HG02571 (cell line): ENCODE measurements around the gene WDR5.
A peak's percentile ranks its signal among the peaks of the same experiment; 100 is the strongest.

ENCODE experiments used
- ATAC-seq: cut with Tn5 transposase; IDR thresholded peaks from one replicate; pipeline ENCODE4 v1.9.1; 2021; ENCODE audit warnings: mild to moderate bottlenecking, moderate library complexity; ENCODE audit not compliant: unreplicated experiment

Gene WDR5

DNA sequence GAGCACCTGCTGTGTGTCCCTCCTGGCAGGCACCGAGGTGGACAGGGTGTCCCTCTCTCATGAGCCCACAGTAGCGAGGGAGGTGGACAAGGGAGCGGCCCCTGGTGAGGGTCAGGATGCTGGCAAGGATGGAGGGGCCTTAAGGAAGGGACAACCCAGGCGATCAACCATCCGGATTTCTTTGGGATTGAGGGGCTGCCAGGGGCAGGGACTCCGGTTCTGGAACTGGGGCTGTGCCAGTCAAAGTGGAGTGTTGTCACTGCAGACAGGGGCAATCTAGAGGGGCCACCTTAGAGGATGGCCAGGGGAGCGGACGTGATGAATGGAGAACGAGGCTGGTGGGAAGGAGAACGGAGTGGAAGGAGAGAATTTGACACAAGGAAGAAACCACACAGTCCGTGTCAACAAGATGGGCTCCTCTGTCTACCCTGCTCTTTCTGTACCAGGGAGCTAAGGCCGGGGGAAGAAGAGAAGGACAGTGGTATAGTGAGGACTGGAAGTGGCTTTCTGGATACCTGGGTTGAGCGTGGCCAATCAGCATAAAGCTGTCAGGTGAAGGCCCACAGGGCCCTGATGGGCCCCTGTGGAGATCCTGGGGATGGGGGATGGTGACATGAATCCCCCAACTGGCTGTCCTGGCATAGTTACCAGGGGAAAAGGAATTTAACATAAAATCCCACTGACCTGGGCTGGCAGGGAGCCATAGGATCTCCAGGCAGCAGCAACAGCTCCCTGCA lies 4.2 kb upstream of the WDR5 start:
- ATAC-seq: no peak

DNA sequence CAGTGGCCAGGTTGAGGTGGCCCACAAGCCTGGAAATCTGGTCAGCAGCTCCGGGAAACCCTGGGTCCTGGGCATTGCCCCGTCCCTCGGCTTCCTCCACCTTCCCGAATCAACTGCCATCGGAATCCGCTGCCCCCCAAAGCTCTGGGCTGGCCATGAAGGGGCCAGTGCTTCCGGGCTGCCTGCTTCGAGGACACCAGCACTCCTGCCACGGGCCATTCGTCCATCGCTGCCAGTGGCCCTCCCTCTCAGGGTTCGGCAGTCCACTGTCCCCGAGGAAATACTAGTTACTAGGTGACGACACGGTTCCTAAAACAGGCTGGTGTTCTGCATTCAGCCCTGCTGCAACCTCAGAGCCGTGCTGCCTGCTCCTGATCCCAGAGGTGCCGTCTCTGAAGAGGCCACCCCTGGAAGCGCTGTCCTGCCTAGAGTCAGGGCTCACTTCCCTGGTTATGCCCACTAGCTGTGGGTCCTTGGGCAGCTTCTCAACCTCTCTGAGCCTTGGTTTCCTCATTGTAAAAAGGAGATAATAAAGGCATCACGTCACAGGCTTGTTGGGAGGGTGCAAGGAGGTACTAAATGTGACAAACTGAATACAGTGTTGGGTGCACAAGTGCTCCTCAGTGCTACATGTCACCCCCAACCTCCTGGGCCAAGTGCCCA lies 3.5 kb upstream of the WDR5 start:
- no peak for ATAC-seq

DNA sequence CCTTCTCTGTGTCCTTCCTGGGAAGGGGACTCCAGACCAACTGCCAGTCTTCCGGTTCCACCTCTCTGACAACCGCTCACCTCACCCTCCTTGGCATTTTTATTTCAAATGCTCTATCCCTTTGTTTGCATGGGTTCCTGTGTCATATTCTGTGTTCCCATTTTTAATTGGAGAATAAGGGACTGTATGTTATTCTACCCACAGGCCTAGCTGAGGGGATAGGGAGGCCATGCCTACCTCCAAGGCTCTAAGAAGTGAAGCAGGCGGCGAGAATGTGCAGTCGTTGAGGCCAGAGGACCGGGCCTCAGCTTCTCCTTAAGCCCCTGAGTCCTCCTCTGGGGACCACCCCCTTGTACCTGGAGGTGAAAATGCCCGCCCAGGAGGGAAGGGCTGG lies 936 bp upstream of the WDR5 start:
- no peak for ATAC-seq

DNA sequence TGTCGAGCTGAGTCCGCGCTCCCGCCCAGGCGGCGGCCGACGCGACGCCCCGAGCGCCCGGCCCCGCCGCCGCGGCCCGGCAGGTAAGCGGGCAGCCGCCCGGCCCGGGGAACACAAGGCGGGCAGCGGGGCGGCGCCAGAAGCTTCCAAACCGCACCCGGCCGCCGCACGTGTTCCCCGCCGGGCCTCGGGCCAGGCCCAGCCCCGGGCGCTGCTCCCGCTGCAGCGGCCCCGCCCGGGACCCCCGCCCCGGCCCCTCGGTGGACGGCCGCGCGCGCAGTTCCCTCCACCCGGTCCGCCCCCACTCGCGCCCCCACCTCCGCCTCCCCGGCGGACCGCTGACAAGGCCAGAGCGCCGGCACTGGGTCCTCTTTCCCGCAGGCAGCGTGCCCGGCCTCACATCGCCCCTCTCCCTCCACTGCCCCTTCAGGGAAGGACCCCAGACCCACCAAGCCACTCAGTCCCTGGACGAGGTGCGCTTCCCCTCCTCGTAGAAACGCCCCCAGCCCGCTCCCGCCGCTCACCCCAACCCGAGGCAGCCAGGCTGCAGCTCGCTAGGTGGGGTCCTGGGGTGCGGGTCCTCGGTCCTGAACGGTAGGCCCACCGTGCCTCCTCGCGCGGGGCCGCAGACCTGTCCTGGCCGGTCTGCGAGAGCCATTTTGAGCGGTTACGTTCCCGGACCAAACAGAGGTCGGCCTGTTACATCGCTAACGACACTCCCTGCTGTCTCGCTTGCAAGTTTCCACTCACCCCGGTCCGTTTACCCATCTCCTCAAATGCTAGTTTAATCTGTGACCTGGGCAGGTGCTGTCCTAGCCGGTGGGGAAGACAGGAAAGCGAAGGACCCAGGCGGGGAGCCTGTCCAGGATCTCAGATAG lies 475 bp downstream of the WDR5 start:
- ATAC-seq: peak; percentile 10

DNA sequence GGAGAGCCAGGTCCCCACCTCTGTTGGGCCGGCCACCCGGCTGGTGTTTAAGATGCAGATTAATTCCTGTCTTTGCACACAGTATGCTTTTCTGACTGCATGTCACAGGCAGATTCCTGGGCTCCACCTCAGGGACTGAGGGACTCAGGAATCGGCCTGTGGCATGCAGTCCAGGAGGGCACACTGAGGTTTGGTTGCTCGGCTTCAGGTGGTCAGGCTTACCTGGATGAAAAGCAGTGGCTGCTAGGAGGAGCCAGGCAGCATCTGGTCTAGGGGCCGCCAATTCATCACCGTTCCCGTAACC lies 1.1 kb downstream of the WDR5 start:
- no peak for ATAC-seq

DNA sequence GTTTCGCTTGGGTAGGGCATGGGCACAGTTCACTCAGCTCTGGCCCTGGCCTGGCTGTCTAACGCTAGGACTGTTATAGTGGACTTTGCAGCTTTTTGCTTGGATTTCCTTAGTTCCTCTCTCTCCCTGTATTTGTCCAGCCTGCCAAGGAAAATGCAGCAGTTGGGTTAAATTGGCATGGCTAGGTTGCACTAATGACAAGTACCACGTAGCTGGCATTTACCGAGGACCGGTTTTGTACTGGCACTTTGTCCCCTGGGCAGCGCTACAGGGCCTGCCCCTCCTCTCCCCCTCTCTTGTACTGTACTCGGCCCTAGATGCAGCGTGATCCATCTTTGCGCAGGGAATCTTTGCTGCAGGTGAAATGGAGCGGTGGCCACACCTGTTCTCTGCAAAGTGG lies 2.4 kb downstream of the WDR5 start:
- no peak for ATAC-seq

DNA sequence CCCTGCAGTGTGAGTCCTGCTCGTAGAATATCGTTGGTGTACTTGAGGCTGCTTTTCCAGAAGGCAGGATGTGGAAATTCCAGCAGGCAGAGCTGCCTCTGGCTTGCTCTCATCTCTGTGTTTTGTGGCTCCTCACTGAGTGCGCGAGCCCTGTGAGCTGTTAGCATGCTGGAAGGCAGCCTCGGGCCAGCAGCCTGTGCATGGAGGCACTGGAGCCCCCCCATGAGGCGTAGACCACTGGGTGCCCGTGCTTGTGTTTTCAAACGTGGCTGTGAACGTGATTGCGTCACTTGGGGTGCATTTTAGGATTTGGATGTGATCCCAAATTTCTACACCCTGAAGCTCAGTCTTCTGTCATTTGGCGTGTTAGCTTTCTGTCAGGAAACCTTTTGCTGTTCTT lies 3.2 kb downstream of the WDR5 start:
- ATAC-seq: no peak

DNA sequence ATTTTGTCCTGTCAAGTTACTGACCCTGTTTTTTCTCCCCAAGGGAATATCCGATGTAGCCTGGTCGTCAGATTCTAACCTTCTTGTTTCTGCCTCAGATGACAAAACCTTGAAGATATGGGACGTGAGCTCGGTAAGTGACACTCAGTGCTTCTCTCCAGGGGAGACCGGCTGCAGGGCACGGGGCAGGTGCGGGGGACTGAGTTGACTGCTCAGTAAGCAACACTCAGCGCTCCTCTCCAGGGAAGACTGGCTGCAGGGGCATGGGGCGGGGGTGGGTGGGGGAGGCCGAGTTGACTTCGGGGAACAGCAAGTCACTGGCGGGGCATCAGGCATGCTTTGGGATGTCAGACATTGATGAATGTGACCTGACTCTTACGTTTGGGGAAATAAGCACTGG lies 6.0 kb downstream of the WDR5 start:
- no peak for ATAC-seq

DNA sequence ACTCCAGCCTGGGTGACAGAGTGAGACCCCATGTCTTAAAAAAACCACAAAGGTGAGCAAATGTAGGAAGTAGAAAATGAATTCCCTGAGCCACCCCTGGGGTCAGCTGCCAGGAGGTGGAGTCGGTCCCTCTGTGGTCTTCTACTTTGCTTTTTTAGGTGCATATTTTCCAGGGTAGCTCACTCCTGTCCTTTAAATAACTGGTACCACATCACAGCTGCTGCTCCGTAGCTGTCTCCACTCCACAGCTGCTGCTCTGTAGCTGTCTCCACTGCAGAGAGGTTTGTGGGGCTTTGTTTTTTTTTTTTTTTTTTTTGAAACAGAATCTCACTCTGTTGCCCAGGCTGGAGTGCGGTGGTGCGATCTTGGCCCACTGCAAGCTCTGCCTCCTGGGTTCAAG lies 8.9 kb downstream of the WDR5 start:
- no peak for ATAC-seq

DNA sequence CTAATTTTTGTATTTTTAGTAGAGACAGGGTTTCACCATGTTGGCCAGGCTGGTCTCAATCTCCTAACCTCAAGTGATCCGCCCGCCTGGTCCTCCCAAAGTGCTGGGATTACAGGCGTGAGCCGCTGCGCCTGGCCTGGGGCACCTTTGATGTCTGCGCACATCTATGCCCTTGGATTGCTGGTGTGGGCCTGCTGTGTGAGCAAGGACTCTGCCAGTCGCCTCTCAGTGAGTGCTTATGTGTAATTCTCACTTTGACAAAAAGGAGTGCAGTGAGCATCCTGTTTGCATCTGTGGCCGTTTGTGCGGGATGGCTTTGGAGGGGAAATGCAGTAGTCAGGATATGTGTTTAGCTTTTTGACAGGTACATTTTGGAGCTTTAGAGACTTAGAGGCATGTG lies 9.4 kb downstream of the WDR5 start:
- ATAC-seq: no peak

DNA sequence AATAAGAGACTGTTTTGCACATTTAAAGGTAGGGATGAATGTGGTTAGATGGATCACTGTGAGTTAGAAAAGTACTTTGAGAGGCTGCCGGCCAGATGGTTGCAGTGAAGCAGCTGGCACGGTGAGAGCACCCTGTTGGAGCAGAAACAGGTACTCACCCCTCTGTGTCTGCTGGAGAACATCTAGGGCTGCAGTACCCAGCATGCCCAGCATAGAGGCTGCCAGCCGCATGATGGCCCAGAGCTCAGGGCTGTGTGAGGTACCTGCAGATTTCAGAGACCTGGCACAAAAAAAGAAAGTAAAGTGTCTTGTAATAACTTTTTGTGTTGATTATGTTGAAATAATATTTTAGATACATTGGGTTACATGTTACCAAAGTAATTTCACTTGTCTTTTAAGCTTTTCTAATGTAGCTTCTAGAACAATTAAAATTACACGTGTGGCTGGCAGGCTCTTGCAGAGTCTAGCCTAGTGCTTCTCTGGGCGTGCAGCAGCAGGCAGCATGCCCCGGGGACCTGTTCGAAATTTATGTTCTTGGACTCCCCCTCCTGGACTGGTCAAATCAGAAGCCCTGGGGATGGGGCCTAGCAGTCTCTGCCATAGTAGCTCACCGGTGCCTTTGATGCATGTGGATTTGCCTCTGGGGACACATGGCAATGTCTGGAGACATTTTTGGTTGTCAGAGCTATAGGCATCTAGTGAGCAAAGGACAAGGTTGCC lies 11.1 kb downstream of the WDR5 start:
- no peak for ATAC-seq

DNA sequence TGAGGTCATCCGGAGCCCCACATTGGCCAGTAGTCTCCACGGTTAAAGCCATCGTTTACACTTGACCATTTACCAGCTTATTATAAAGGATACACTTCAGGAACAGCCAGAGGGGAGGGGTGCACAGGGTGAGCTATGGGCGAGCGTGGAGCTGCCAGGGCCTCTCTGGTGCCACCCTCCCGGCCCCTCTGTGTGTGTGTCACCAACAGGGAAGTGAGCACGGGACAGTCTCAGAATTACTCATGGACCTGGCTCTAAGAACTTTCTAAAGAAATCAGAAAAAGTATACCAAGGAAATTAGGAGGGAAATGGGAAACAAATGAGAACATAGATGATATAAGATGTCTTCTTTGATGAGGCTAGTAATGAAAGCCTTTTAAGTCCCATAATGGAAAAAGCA lies 13.5 kb downstream of the WDR5 start:
- no peak for ATAC-seq

DNA sequence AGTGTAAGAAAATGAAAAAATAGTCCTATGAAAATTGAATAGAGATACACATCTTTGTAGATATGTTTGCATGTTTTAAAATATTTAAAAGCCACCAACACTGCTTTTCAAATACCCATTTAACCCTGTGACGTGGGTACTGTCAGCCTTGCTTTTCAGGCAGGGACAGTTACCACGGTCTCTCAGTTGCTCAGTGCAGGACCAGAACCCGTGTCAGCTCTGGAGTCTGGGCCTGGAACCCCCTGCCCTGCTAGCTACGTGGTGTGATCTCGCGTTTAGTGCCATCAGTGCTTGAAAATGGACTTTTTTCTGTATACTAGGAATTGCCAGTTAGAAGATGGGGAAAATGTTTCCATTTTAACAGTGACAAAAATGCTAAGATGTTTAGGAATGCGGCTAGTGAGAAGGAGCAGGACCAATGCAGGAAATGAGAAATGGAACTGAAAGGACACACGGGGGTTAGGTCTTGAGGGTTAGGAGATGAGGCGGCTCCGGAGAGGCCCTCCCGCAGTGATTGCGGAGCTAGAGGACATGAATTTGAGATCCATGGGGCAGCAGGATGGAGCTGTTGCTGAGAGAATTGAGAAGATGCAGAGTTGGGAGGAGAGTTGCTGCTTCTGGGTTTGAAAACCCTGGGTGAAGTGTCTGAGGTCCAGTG lies 14.8 kb downstream of the WDR5 start:
- ATAC-seq: no peak

DNA sequence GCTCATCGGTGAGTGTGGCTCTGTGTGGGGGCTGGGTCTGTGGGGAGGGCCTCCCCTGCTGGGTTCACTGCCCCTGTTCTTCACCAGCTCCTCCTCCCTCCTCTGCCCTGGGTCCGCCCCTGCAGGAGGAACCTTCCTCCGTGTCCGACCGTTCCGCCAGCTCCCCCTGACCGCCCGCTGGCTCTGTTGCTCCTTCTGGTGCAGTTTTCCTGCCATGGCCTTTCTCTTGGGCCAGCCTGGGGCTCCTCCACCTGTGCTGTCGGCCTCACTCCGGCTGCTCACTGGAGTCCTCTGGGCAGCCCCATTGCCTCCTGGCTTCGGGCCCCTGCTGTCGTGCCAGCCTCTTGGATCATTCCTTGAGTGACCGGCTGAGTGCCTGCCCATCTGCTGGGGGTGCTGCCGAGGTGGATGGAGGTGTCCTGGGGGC lies 16.2 kb downstream of the WDR5 start:
- no peak for ATAC-seq

DNA sequence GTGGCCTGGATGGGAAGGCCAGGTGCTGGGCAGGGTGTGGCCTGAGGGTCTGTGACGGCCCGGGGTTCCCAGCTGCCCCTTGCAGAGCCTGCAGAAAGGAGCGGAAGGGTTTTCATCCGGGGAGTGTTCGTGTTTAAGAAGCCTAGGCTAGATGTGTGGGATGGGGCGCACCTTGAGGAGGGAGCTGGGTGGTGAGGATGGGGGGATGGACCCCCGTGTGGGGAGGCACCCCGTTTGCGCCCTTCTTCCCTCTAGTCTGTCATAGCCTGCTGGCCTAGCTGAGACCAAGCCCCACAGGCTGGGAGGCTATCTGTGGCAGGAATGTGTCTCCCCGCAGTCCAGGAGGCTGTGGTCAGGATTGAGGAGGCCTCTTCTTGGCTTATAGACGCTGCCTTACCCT lies 16.6 kb downstream of the WDR5 start:
- no peak for ATAC-seq

DNA sequence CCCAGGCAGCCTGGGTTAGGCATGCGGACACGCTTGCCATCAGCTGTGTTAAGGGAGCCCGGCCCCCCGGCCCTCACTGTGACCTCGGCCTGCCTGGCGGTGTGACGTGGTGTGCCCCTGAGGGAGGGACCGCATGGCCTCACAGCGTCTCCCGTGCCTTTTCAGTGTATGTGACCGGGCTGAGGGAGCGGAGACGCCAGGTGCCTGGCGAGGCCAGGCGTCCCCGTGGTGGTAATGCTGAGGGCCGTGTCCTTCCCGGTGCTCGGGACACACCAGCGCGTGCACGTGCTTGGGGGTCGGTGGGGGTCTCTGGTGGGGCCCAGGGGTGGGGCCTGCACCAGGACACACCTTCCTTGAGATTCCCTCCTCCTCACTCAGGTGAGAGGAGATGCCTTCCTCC lies 17.6 kb downstream of the WDR5 start:
- no peak for ATAC-seq

DNA sequence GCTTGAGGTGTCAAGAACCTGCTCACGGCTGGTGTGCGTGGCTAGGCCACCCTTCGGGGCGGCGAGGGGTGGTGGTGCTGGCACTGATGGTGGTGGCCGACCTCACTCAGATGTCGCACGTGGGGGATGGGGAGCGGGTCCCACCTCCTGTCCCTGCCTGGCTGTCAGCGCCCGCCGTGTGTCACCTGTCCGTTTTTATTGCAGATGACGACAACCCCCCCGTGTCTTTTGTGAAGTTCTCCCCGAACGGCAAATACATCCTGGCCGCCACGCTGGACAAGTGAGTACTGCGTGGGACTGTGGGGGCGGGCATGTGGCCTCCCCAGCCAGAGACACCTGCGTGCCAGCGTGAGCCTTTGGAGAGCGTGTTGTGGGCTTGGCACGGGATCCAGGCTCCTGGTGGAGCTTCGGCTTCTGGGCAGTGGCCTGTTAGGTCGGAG lies 18.4 kb downstream of the WDR5 start:
- no peak for ATAC-seq

DNA sequence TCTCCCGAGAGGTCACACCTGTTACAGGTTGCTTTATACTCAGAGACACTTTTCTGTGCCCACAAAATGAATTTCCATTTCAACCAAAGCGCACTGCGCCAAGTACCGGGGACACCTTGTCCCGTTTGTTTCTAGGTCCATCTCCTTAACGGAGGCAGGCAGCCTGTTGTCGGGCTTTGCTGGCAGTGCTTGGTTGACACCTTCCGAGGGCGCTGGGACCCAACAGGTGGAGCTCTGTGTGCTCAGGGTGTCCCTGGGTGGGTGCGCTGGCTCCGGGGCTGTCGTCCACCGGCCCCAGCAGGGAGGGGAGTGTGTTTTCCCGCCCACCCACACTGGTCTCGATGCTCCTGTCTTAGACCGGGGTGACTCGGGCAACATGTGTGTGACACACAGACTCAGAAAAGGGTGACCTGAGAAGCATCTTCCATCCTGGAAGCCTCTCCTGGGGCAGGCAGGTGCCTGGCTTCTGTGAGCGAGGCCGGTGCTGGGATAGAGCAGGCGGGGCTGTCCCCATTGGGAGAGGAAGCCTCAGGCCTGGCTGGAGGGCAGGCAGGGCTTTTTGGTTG lies 20.0 kb downstream of the WDR5 start:
- ATAC-seq: no peak

DNA sequence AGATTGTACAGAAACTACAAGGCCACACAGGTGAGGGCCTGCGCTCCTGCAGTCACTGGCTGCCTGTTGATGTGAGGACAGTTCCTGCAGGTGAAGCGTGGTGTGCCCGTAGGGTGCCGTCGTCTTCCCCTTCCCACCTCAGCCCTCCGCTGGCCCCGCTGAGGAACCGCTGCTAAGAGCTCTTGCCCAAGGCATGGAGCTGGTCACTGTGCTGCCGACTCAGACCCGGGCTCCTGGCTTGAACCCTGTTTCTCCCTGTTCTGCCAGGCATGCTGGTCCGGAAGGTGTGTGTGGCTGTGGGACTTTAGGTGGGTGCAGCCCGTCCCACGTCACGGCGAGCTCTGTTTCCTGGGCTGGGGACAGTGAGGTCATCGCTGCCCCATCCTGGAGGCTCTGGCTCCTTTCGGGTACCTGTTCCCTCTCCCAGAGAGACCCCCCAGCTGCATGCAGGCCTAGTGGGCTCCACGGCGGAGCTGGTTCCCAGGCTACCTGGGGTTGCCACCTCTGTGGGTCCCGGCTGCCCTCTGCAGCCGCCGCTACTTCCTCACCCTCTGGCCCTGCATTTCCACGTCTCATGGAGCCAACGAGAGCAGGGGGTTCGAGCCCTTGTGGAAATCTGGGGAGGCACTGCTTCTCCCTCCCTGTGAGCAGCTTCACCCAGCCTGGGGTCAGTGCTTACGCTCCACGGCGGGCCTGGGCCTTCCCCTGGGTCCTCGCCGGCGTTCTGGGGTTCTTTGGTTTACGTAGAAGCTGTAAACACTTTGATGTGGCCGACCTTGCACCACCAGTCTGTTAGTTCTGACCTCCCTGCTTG lies 20.9 kb downstream of the WDR5 start:
- no peak for ATAC-seq
